CD4-positive, alpha-beta T cell treated with Interferon gamma for 1 hour (primary cell): ENCODE data around the gene RGMA.

Experiments
- DNase-seq: peaks from one replicate; pipeline ENCODE4 v3.0.0-alpha.2; 2020

The RGMA gene

GRCh38 chr15:93001156-93001555 lies 87.9 kb downstream of the RGMA start:
- DNase-seq: no peak

DNA sequence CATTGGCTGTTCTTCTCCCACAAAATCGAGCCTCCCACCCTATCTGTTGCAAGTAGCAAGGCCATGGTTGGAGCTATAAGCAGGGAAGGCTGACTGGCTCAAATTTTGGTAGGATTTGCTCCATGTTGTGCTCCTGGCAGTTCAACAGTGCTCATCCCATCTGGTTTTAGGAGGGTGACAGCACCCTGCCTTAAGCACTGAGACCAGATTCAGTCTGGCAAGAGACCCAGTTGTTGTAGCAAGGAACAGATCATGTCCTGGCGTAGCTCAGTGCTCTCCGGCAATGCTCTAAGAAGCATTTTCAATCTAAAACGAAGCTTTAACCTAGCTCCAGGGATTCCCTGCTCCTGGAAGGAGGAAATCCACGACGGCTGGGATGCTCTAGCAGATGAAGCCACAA lies 91.2 kb downstream of the RGMA start:
- DNase-seq: no peak

DNA sequence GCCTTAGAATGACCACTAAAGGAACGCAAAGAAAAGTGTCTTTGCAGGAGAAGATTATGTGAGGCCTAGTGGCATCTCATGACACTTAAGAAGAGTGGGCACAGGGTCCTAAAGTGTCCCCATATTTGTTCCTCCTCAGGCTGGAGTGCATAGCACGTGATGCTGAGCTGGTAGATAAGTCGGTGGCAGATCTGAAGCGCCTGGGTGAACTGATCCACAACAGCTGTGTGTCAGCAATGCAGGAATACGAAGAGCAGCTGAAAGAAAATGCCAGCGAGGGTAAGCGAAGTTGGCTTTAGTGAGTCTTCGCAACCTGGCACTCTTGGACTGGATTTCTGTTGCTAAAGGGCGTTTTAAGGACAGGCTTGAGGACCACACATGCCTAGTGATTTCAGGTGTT lies 96.3 kb downstream of the RGMA start:
- no peak for DNase-seq

- DNase-seq: no peak
These were observed 99.0 kb downstream of the RGMA start for GRCh38 chr15:92990031-92990430.

DNA sequence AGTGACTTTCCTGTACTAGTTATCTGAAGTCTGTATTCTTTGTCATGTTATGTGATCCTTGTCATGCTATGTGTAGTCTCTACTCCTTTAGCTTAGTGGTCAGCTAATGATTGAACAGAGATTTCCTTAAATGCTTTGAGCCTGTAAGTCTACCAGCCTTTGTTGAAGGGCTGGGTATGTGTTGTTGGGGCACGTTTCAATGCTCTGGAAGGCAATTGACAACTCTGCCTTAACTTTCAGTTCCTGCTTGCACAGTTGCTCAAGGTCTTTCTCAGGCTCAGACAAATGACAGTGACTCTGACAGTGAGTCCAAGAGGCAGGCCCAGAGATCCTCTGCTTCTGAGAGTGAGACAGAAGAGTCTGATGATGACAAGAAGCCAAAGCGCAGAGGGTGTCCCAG lies 99.5 kb downstream of the RGMA start:
- DNase-seq: no peak
